ENCODE data around the gene F7.

- TF ChIP-seq MAX (IDR thresholded peaks at IDR 0.05) (no peak), TCF12 (IDR thresholded peaks at IDR 0.05; ENCODE audit: low read depth) (no peak), RAD21 (IDR thresholded peaks at IDR 0.05; ENCODE audit: low read depth) (no peak)
Observed at GRCh38 chr13:113074401-113074800, 31.2 kb upstream of the F7 start.

Data from Ishikawa (cell line).